Caki2 (cell line): ENCODE measurements around the gene COL5A1. TPM values are rescaled to one million over a fixed set of nuclear protein-coding genes. Genes with fewer than 3 reads are reported as not detected.

ENCODE experiments used
- DNase-seq: peaks from one replicate; pipeline ENCODE4 v3.0.0-alpha.2; 2015; ENCODE audit warnings: low read depth
- in situ Hi-C: cut with HindIII; loops from 2 replicates; pipeline ENCODE4 v1.10.0; 2016; ENCODE audit warnings: low sequenced_read_pairs, low pct_unique_long_range_greater_than_20kb, mixed read lengths
- total RNA-seq: library from RNA; depleted of rRNA; stranded (reverse); fragments of >200 nt; shearing (Covaris generic); gene quantifications from 2 replicates; pipeline ENCODE4 v1.2.3, GENCODE V29; 2014; ENCODE audit warnings: low replicate concordance

The COL5A1 gene
- total RNA-seq, 1 experiment from 2014 or later: 21.3 TPM

GRCh38 chr9:134622896-134623257 lies 18.7 kb upstream of the COL5A1 start:
- no peak for DNase-seq
- in situ Hi-C loops: no loop called here

- in situ Hi-C loops: no loop called here
- no peak for DNase-seq
Observed at GRCh38 chr9:134623258-134624066, 18.1 kb upstream of the COL5A1 start.

- in situ Hi-C loops: no loop called here
- no peak for DNase-seq
Observed at GRCh38 chr9:134624137-134624591, 17.4 kb upstream of the COL5A1 start.

GRCh38 chr9:134624621-134625181 lies 16.9 kb upstream of the COL5A1 start:
- in situ Hi-C loops: no loop called here
- peak; percentile 34 for DNase-seq

GRCh38 chr9:134625361-134626068 lies 16.1 kb upstream of the COL5A1 start:
- DNase-seq: no peak
- in situ Hi-C loops: no loop called here

GRCh38 chr9:134626069-134626423 lies 15.6 kb upstream of the COL5A1 start:
- no peak for DNase-seq
- in situ Hi-C loops: no loop called here

GRCh38 chr9:134626571-134627416 lies 14.8 kb upstream of the COL5A1 start:
- no peak for DNase-seq
- in situ Hi-C loops: no loop called here

GRCh38 chr9:134627417-134628353 lies 13.9 kb upstream of the COL5A1 start:
- no peak for DNase-seq
- in situ Hi-C loops: no loop called here

GRCh38 chr9:134628354-134628736 lies 13.3 kb upstream of the COL5A1 start:
- no peak for DNase-seq
- in situ Hi-C loops: no loop called here

GRCh38 chr9:134629061-134629585 lies 12.5 kb upstream of the COL5A1 start:
- no peak for DNase-seq
- in situ Hi-C loops: no loop called here

- no peak for DNase-seq
- in situ Hi-C loops: no loop called here
Observed at GRCh38 chr9:134629586-134630392, 11.8 kb upstream of the COL5A1 start.

GRCh38 chr9:134630393-134630790 lies 11.2 kb upstream of the COL5A1 start:
- in situ Hi-C loops: no loop called here
- DNase-seq: no peak

GRCh38 chr9:134630861-134631260 lies 10.7 kb upstream of the COL5A1 start:
- DNase-seq: no peak
- in situ Hi-C loops: no loop called here

GRCh38 chr9:134631881-134632280 lies 9.7 kb upstream of the COL5A1 start:
- no peak for DNase-seq
- in situ Hi-C loops: no loop called here

- no peak for DNase-seq
- in situ Hi-C loops: no loop called here
Observed at GRCh38 chr9:134632329-134632728, 9.3 kb upstream of the COL5A1 start.

- in situ Hi-C loops: no loop called here
- DNase-seq: no peak
Observed at GRCh38 chr9:134633362-134634142, 8.1 kb upstream of the COL5A1 start.
